Naive thymus-derived CD8-positive, alpha-beta T cell (primary cell): ENCODE data around the gene PTPRM. TPM values are rescaled to one million over a fixed set of nuclear protein-coding genes. Genes with fewer than 3 reads are reported as not detected.

ENCODE experiments used
- ATAC-seq, 2 donors: fragments of 150-1000 bp; cut with Tn5 transposase in 1 of 2; sonication (Bioruptor Pico), chemical (Tn5 transposase) in 1 of 2; 1 replicate in 1 of 2; 2 replicates in 1 of 2; pipeline ENCODE4 v1.10.0; 2021; ENCODE audit warnings: mild to moderate bottlenecking in 2 of 2, moderate library complexity in 2 of 2
- POLR2A ChIA-PET: fragments of 350-600 bp; sonication (Branson Sonifier 250); formaldehyde crosslinking; loops from one replicate; lab custom pipeline; 2021; ENCODE audit warnings: antibody characterized with exemption; lab: Charles Lee
- DNase-seq, 10 donors: peaks; one replicate each; pipeline versions ENCODE4 v3.0.0 to v3.0.0-alpha.2; 2020 to 2022
- H3K27ac Mint-ChIP-seq, 10 donors: one replicate each; pipeline ENCODE4 v1.8.0; 2020 to 2022; ENCODE audit warnings: mild to moderate bottlenecking in 10 of 10, mixed read lengths in 10 of 10, moderate library complexity in 4 of 10, inconsistent platforms in 1 of 10
- H3K27me3 Mint-ChIP-seq, 5 donors: one replicate each; pipeline ENCODE4 v1.8.0; 2021 to 2022; ENCODE audit warnings: mixed read lengths in 5 of 5
- H3K36me3 Mint-ChIP-seq, 3 donors: one replicate each; pipeline ENCODE4 v1.8.0; 2020 to 2022; ENCODE audit warnings: mixed read lengths in 3 of 3, mild to moderate bottlenecking in 2 of 3, inconsistent platforms in 1 of 3
- H3K4me1 Mint-ChIP-seq, 4 donors: one replicate each; pipeline ENCODE4 v1.8.0; 2021 to 2022; ENCODE audit warnings: mixed read lengths in 4 of 4
- H3K4me3 Mint-ChIP-seq, 10 donors: one replicate each; pipeline ENCODE4 v1.8.0; 2020 to 2022; ENCODE audit warnings: mild to moderate bottlenecking in 10 of 10, mixed read lengths in 10 of 10, moderate library complexity in 6 of 10, inconsistent platforms in 1 of 10
- H3K9me3 Mint-ChIP-seq, 9 donors: one replicate each; pipeline ENCODE4 v1.8.0; 2020 to 2022; ENCODE audit warnings: mixed read lengths in 9 of 9, mild to moderate bottlenecking in 3 of 9, inconsistent platforms in 1 of 9, moderate library complexity in 1 of 9
- polyA plus RNA-seq, 3 donors: library from polyadenylated mRNA; unstranded; fragments of 300-500 nt; fragmentation: Illumina TruSeq; gene quantifications; one replicate each; pipeline ENCODE4 v1.2.3, GENCODE V29; 2021
- total RNA-seq, 8 experiments: library from RNA in 2 of 8; stranded (reverse) in 2 of 8; gene quantifications; one replicate each; pipeline ENCODE4 v1.2.3 and lab custom pipeline; 2021 to 2026

Gene PTPRM
- total and polyA plus RNA-seq, 5 experiments from 2014 or later, result 0.28 to 12.1 (median 0.52) TPM

- no peak overlapping the region for H3K27ac Mint-ChIP-seq
- H3K36me3 Mint-ChIP-seq, result no peaks in the 10 kb centered on the region
- H3K4me3 Mint-ChIP-seq, result no peak overlapping the region
- DNase-seq (no peak), ATAC-seq (no peak)
- peaks cover 0 to 3% (median 0%) of the 10 kb centered on the region in 4 donors for H3K4me1 Mint-ChIP-seq
- peaks cover 0 to 3% (median 0%) of the 10 kb centered on the region in 5 donors for H3K27me3 Mint-ChIP-seq
- H3K9me3 Mint-ChIP-seq, result peaks cover 0 to 17% (median 0%) of the 10 kb centered on the region in 9 donors
- POLR2A ChIA-PET, result no interaction called here
Measured at GRCh38 chr18:7979714-7980113, 412.6 kb downstream of the PTPRM start.

GRCh38 chr18:7980136-7980535 is 413.0 kb downstream of the PTPRM start:
- Mint-ChIP-seq H3K27me3 (peaks cover 0 to 3% (median 0%) of the 10 kb centered on the region in 5 donors), H3K4me1 (peaks cover 0 to 3% (median 0%) of the 10 kb centered on the region in 4 donors), H3K9me3 (peaks cover 0 to 17% (median 0%) of the 10 kb centered on the region in 9 donors), H3K27ac (no peak overlapping the region), H3K4me3 (no peak overlapping the region), H3K36me3 (no peaks in the 10 kb centered on the region)
- no peak for DNase-seq
- no peak for ATAC-seq
- POLR2A ChIA-PET, result no interaction called here

DNA sequence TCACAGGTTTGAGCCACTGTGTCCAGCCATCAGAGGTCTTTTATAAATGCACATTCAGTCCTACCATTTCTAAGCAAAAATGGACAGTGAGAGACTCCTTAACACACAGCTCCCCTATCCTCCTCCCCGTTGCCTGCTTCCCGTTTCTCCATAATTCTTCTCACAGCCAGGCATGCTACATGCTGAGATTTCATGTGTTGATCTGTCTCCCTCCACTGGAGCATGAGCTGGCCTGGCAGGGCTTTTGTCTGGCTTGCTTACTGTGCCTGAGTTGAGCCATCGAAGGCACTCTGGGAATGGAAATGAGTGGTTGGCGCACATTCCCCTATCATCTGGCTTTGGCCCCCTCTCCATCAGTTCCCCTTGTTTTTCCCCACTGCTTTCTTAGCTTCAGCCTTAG is 413.5 kb downstream of the PTPRM start:
- POLR2A ChIA-PET, result no interaction called here
- H3K36me3 Mint-ChIP-seq, result no peaks in the 10 kb centered on the region
- H3K27ac Mint-ChIP-seq, result peak overlapping the region in 1 of 10 donors; percentile 8
- ATAC-seq, result no peak
- H3K4me3 Mint-ChIP-seq, result no peak overlapping the region
- peaks cover 0 to 3% (median 0%) of the 10 kb centered on the region in 4 donors for H3K4me1 Mint-ChIP-seq
- peaks cover 0 to 17% (median 0%) of the 10 kb centered on the region in 9 donors for H3K9me3 Mint-ChIP-seq
- DNase-seq, result no peak
- peaks cover 0 to 3% (median 0%) of the 10 kb centered on the region in 5 donors for H3K27me3 Mint-ChIP-seq

DNA sequence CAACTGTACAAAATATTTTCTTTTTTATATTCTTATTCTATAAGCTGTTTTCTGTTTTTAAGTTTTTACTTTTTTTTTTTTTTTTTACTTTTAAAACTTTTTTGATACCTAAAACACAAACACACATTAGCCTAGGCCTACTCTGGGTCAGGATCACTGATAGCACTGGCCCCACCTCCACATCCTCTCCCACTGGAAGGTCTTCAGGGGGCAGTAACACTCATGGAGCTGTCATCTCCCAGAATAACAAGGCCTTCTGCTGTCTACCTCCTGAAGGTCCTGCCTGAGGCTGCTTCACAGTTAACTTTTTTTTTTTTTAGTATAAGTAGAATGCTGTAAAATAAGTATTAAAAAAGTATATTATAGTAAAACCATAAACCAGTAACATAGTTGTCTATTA is 415.1 kb downstream of the PTPRM start:
- Mint-ChIP-seq H3K27ac (no peak overlapping the region), H3K27me3 (peaks cover 0 to 3% (median 0%) of the 10 kb centered on the region in 5 donors), H3K9me3 (peaks cover 0 to 17% (median 0%) of the 10 kb centered on the region in 9 donors), H3K4me1 (peaks cover 0 to 3% (median 0%) of the 10 kb centered on the region in 4 donors), H3K4me3 (no peak overlapping the region), H3K36me3 (no peaks in the 10 kb centered on the region)
- POLR2A ChIA-PET, result no interaction called here
- DNase-seq (no peak), ATAC-seq (no peak)

GRCh38 chr18:7987284-7987976 is 420.3 kb downstream of the PTPRM start:
- peak overlapping the region in 2 of 10 donors; percentile 5 to 37 for H3K27ac Mint-ChIP-seq
- H3K4me3 Mint-ChIP-seq, result no peak overlapping the region
- POLR2A ChIA-PET, result no interaction called here
- no peaks in the 10 kb centered on the region for H3K4me1 Mint-ChIP-seq
- H3K9me3 Mint-ChIP-seq, result peaks cover 2 to 19% (median 10%) of the 10 kb centered on the region in 9 donors
- H3K27me3 Mint-ChIP-seq, result peaks cover 0 to 3% (median 1%) of the 10 kb centered on the region in 5 donors
- peaks cover 0 to 12% (median 0%) of the 10 kb centered on the region in 3 donors for H3K36me3 Mint-ChIP-seq
- ATAC-seq (no peak), DNase-seq (no peak)

DNA sequence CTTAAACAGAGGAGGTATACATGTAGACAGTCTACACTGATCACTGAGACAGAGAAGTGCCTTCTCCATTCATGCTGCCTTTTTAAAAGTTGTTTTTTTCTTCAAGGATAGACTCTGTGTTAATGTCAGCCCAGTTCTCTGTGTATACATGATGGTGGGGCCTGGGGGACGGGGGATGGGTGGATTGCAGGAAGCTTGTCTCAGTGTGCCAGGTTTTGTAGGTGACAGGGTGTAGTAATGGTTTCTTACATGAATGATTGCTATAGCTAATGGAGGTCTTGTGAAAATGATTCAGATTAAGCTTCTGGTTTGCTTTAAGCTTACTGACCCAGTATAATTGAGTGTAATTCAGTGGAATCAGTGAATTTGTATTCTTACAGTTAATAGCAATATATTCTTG is 423.6 kb downstream of the PTPRM start:
- H3K9me3 Mint-ChIP-seq, result peaks cover 6 to 39% (median 25%) of the 10 kb centered on the region in 9 donors
- no peaks in the 10 kb centered on the region for H3K4me1 Mint-ChIP-seq
- no peak overlapping the region for H3K27ac Mint-ChIP-seq
- H3K27me3 Mint-ChIP-seq, result peaks cover 0 to 3% (median 1%) of the 10 kb centered on the region in 5 donors
- ATAC-seq, result no peak
- DNase-seq, result no peak
- POLR2A ChIA-PET, result no interaction called here
- no peak overlapping the region for H3K4me3 Mint-ChIP-seq
- peaks cover 0 to 26% (median 0%) of the 10 kb centered on the region in 3 donors for H3K36me3 Mint-ChIP-seq

DNA sequence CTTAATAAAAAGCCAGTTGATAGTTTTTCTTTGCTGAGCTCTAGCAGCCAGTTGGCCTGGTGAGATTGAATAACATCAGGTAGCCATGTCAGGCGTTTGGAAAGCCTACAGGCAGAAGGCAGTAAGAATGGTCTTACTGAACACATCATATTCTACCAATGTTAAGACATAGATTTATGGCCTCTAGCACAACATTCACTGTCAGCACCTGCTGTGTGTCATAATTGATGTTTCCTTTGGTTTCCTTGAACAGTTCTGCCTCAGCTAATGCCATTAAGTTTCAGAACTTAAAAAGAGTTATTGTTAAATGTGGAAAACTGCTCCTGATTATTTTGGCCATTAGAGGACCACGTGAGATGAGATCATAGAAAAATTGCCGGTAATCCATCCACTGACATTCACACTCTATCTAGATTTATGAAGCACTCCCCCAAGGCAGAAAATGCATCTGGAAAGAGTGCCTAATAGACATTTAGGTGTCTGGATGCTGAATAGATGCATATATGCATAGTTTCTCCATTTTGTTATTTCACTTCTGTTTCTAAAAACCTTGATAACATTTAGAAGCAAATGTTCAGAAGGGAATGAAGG is 434.7 kb downstream of the PTPRM start:
- Mint-ChIP-seq H3K36me3 (no peaks in the 10 kb centered on the region), H3K4me1 (no peaks in the 10 kb centered on the region), H3K9me3 (peaks cover 0 to 2% (median 0%) of the 10 kb centered on the region in 9 donors), H3K27ac (no peak overlapping the region), H3K27me3 (no peaks in the 10 kb centered on the region), H3K4me3 (no peak overlapping the region)
- POLR2A ChIA-PET, result no interaction called here
- DNase-seq (no peak), ATAC-seq (no peak)

DNA sequence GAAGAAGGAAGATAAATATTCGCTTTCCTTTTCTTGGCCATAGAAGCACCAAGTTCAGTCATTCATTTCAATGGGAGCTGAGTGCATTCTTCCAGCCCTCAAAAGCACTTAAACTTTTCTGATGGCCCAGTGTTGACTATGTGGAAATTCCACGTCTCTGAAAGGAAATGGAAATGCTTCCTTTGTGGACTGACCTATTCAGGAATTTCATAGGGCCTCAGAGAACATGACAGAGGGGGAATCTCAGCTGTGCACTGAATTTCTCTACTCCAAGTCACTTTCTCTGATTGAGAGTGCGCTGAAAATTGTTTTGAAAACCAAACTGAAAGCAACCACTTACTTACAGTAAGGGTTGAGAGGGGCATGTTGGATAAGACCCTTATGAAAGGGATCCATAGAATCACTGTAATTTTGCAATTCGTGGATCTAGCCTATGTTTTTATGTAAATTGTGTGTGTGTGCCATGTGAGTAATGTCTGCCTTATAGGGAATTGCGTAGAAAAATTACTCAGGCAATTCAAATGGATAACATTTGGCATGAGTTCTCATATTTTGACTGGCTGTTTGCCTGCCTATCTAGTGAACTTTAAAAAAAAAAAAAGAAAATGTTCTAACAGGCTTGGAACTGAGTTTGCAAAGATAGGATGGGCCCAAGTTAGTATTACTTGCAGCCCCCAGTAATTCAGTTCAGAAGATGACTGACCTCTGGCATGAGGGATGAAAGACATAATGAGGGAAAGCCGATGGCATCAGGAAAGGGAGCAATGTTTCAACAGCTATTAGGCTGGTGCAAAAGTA is 437.0 kb downstream of the PTPRM start:
- no peak overlapping the region for H3K27ac Mint-ChIP-seq
- POLR2A ChIA-PET, result no interaction called here
- H3K36me3 Mint-ChIP-seq, result no peaks in the 10 kb centered on the region
- ATAC-seq (no peak), DNase-seq (no peak)
- H3K4me3 Mint-ChIP-seq, result no peak overlapping the region
- no peaks in the 10 kb centered on the region for H3K4me1 Mint-ChIP-seq
- peaks cover 0 to 2% (median 0%) of the 10 kb centered on the region in 9 donors for H3K9me3 Mint-ChIP-seq
- no peaks in the 10 kb centered on the region for H3K27me3 Mint-ChIP-seq

GRCh38 chr18:8004792-8005191 is 437.7 kb downstream of the PTPRM start:
- DNase-seq (no peak), ATAC-seq (no peak)
- H3K4me1 Mint-ChIP-seq, result no peaks in the 10 kb centered on the region
- H3K27ac Mint-ChIP-seq, result no peak overlapping the region
- peaks cover 0 to 2% (median 0%) of the 10 kb centered on the region in 9 donors for H3K9me3 Mint-ChIP-seq
- no peaks in the 10 kb centered on the region for H3K27me3 Mint-ChIP-seq
- POLR2A ChIA-PET, result no interaction called here
- no peak overlapping the region for H3K4me3 Mint-ChIP-seq
- no peaks in the 10 kb centered on the region for H3K36me3 Mint-ChIP-seq

- Mint-ChIP-seq H3K4me1 (no peaks in the 10 kb centered on the region), H3K27ac (no peak overlapping the region), H3K36me3 (no peaks in the 10 kb centered on the region), H3K9me3 (peaks cover 0 to 8% (median 0%) of the 10 kb centered on the region in 9 donors), H3K4me3 (no peak overlapping the region), H3K27me3 (no peaks in the 10 kb centered on the region)
- POLR2A ChIA-PET, result no interaction called here
- ATAC-seq (no peak), DNase-seq (no peak)
Measured at GRCh38 chr18:8005870-8006569, 438.9 kb downstream of the PTPRM start.

DNA sequence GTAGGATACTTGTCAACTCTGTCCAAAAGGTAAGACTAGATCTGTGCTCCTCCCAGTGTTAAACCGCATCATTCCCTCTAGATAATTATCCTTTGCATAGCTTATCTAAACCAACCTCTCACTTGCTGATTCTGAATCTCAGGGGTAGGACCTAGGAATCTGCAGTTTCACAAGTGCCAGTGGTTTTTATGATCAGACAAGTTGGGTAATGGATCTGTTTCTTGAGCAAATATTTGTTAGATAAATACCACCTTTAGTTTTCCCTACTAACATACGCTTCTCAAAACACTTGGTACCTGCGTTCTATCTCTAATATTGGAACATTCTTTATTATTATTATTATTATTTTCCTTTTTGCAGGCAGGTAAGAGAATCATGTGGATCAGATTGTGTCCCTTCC is 439.9 kb downstream of the PTPRM start:
- Mint-ChIP-seq H3K4me3 (no peak overlapping the region), H3K27ac (no peak overlapping the region), H3K36me3 (no peaks in the 10 kb centered on the region), H3K4me1 (no peaks in the 10 kb centered on the region), H3K27me3 (no peaks in the 10 kb centered on the region), H3K9me3 (peaks cover 0 to 8% (median 0%) of the 10 kb centered on the region in 9 donors)
- POLR2A ChIA-PET, result no interaction called here
- DNase-seq, result no peak
- ATAC-seq, result no peak

GRCh38 chr18:8008033-8008432 is 440.9 kb downstream of the PTPRM start:
- no peak for DNase-seq
- H3K27ac Mint-ChIP-seq, result no peak overlapping the region
- H3K36me3 Mint-ChIP-seq, result no peaks in the 10 kb centered on the region
- no peak overlapping the region for H3K4me3 Mint-ChIP-seq
- no peaks in the 10 kb centered on the region for H3K27me3 Mint-ChIP-seq
- no peak for ATAC-seq
- peaks cover 0 to 8% (median 0%) of the 10 kb centered on the region in 9 donors for H3K9me3 Mint-ChIP-seq
- no peaks in the 10 kb centered on the region for H3K4me1 Mint-ChIP-seq
- POLR2A ChIA-PET, result no interaction called here
